HEK293 (cell line): ENCODE measurements around the gene TNS1.

Experiments used
- CTCF ChIP-seq: fragments of 450-650 bp; formaldehyde crosslinking; IDR thresholded peaks from 2 replicates; pipeline ENCODE4 v1.5.1; 2016; ENCODE audit warnings: missing biosample characterization, missing genetic modification characterization
- PRDM2 ChIP-seq: fragments of 450-650 bp; formaldehyde crosslinking; IDR thresholded peaks from 2 replicates; pipeline ENCODE4 v1.5.1; 2016; ENCODE audit warnings: missing biosample characterization, missing genetic modification characterization, borderline replicate concordance
- ZNF138 ChIP-seq: fragments of 450-650 bp; formaldehyde crosslinking; IDR thresholded peaks from 2 replicates; pipeline ENCODE4 v1.5.1; 2016; ENCODE audit warnings: missing biosample characterization, missing genetic modification characterization, borderline replicate concordance

- no peak for TF ChIP-seq ZNF138
- TF ChIP-seq CTCF: no peak
- TF ChIP-seq PRDM2: no peak
These were observed 160.8 kb downstream of the TNS1 start for GRCh38 chr2:217842017-217842416.
